HG03342 (cell line): ENCODE results near the gene WFIKKN2.
"Not testable (repeated sequence)": the region's sequence is repeated elsewhere in the genome, so short reads cannot be mapped to it uniquely, and the experiment has no call there.

ENCODE experiments used
- ATAC-seq: cut with Tn5 transposase; IDR thresholded peaks from one replicate; pipeline ENCODE4 v1.9.1; 2021; ENCODE audit warnings: mild to moderate bottlenecking, moderate library complexity; ENCODE audit not compliant: unreplicated experiment

Gene WFIKKN2

GRCh38 chr17:50871364-50871763, 36.0 kb downstream of the WFIKKN2 start:
- ATAC-seq = no peak

- no peak for ATAC-seq
Measured at GRCh38 chr17:50871898-50872297, 36.5 kb downstream of the WFIKKN2 start.

GRCh38 chr17:50872710-50873424, 37.5 kb downstream of the WFIKKN2 start:
- ATAC-seq = no peak

- ATAC-seq = no peak
Measured at GRCh38 chr17:50875074-50875473, 39.7 kb downstream of the WFIKKN2 start.

- not testable (repeated sequence) for ATAC-seq
Measured at GRCh38 chr17:50877042-50877441, 41.7 kb downstream of the WFIKKN2 start.

- ATAC-seq = no peak
Measured at GRCh38 chr17:50877838-50878237, 42.5 kb downstream of the WFIKKN2 start.

- ATAC-seq = no peak
Measured at GRCh38 chr17:50879086-50879485, 43.7 kb downstream of the WFIKKN2 start.

GRCh38 chr17:50881182-50881581, 45.8 kb downstream of the WFIKKN2 start:
- no peak for ATAC-seq

- no peak for ATAC-seq
Measured at GRCh38 chr17:50882851-50883250, 47.5 kb downstream of the WFIKKN2 start.

GRCh38 chr17:50883850-50884438, 48.6 kb downstream of the WFIKKN2 start:
- ATAC-seq = no peak

- no peak for ATAC-seq
Measured at GRCh38 chr17:50884439-50885311, 49.3 kb downstream of the WFIKKN2 start.

- ATAC-seq = no peak
Measured at GRCh38 chr17:50887705-50888245, 52.4 kb downstream of the WFIKKN2 start.

- no peak for ATAC-seq
Measured at GRCh38 chr17:50889528-50890118, 54.2 kb downstream of the WFIKKN2 start.

- ATAC-seq = no peak
Measured at GRCh38 chr17:50890675-50891516, 55.5 kb downstream of the WFIKKN2 start.

- no peak for ATAC-seq
Measured at GRCh38 chr17:50891577-50891989, 56.2 kb downstream of the WFIKKN2 start.
